GM21529 (cell line): ENCODE measurements around the gene LRRC8B.
"Not testable (repeated sequence)": the region's sequence is repeated elsewhere in the genome, so short reads cannot be mapped to it uniquely, and the experiment has no call there.

Experiments
- ATAC-seq: cut with Tn5 transposase; IDR thresholded peaks from one replicate; pipeline ENCODE4 v1.9.1; 2021; ENCODE audit not compliant: unreplicated experiment

Gene LRRC8B

DNA sequence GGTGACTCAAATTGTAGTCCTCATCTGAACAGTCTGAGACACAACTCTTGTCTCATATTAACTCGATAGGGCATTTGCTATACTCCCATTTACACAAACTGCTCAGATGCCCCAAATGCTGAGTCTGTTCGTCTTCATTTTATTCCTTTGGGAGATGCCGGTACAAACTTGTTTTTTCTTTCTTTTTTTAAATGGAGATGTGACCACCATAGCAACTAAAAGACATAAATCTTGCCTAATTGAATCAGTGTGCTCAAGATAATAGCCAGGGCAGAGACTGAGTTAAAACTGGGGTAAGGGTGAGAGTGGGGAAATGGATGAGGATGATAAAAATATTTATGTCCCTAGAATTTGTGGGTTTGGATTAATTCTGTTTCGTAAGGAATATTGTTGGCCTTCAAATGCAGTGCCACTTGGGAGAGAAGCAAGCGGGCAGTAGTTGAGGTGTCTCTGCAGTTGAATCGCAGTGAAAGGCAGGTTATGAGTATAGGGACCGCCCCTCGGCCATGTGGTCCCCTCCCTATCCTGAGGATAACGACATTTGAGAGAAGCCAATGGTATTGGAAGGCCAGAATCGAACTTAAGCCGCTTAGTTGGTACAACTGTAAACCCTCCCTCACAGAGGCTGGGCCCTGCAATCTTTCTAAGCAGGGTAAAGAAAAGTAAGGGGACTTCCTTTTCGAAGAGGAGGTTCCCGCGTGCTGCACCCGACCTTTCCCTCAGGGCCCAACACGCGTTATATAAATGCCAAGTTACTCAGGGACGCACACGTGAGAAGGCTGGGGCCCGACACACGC, 859 bp upstream of the LRRC8B start:
- peak; percentile 30 for ATAC-seq

DNA sequence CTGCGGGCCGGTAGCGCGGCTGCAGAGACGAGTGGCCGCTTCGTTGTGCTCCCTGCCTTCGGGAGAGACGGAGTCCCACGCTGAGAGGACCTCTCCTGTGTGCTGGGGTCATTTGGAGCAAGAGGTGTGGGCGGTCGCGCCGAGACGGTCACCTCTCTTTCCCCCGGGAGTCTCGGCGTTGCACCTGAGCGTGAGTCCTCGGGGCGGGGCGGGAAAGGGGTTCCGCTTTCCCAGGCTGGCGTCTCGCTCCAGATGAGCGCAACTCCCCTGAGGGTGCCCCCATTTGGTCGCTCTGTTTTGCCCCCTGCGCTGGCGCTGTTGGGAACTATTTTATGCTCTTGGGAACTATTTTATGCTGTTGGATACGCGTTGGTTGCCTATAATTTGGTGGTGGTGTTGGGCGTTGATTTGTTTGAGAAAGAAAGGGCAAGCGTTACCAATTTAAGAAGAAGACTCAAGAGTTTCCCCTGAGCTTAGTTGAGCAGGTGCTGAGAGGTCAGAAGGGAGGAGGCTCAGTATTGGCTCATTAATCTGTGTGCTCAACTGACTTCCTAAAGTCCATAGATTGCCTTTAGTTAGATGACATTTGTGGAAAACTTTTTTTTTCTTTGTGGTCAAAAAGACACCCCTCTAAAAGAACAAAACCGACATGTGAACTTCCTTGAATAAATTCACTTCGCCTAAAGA, 683 bp downstream of the LRRC8B start:
- ATAC-seq = peak; percentile 32

DNA sequence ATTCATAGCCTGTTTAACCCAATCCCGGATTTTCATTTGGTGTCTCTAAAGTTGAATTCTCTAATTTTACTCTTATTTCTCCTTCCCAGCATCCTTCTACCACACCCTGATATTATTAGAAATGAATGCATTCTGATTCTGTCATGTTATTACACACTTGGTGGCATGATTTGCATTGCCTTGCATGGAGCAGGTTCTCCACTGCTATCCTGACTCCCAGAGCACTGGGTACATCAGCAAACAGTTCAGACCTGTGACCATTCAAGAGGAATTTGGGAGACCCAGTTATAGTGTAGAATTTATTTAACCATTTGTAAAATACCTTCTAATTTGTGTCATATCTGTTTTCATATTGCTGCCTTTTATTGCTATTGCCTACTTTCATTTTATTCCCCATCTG, 2.6 kb downstream of the LRRC8B start:
- ATAC-seq = no peak

DNA sequence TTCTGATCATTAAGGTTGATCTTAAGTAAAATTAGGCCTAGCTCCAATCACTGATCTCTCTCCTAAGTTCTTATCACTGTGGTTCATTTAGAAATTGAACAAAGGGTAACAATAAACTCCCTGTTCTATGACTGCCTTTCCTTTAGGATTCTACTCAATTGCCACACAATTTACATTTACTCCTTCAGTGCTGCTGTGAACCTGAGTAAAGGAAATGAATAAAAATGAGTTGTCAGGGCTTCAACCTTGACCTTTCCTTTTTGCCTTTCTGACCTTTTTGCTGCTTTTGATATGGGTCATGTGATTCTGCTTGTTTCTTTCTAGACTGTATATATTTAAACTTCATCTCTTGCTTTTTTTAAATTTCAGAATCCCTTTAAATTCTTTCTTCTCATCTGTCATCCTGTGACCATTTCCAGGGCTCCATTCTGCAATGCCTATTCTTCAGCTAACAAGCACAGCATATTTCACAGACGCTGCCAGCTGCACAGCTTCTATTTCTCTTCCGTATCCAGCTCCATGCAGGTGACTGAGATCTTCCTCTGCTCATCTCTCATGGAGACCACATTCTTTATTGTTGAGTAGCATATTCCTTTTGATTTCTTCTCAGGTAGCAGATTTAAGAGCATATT, 3.2 kb downstream of the LRRC8B start:
- ATAC-seq = no peak

DNA sequence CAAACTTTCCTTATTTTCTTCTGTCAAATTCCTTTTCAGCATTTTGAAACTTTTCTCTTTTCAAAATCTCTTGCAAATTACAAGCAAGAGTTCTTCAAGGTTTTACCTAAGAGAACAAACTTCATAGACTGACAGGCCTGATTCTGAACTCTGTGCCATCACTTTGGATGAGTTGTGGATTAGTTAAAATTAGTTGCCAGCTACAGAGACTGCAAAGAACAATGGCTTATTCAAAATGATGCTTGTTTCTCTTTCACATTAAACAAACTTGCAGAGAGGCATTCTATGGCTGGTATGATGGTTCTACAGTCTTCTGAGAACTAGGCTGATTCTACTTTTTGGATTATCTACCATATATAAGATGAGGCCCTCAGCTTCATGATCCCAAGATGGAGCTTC, 3.8 kb downstream of the LRRC8B start:
- ATAC-seq = no peak

DNA sequence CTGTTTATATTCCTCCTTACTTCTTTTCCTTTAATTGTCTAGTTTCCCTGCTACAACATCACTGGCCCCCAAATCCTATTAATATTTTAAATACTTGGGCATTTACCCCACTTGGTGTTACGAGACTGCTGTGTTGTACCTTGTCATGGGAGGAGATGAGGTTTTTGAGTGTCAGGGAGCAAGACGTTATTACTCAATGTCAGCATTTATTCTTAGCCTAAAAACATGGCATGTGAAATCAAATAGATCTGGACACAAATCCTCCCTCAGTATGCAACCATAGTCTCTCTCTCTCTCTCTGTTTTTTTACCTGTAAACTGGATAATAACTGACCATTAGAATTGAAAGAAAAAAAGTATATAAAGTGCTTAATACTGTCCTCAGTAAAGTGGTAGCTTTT, 4.6 kb downstream of the LRRC8B start:
- ATAC-seq = no peak

DNA sequence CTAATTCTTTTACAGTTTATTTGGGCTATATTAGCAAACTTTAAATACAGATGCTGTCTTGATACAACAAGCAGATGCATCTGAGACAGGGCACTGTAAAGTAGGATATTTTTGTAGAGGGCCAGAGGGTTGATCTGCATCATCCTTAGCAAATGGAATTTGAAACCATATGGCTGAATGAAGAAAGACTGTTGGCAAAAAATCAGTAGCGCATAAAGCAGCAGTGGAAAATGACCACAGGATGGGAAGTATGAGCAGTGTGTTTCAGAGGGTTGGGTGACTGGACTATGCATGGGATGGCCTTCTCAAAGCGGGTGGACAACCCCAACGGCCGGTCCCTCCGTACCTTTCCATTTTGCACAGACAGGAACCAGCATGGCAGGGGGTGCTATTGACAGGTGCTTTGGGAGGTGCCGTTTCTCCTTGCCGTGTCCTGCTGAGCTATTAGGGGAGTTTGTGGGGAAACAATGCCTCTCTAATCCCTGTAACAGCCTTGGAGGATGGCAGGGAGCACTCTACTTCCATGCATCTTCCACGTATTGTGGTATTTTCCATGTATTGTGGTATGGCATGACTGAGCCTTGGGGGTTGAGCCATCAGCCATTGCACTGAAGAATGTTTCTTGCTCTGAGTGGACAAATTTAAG, 5.9 kb downstream of the LRRC8B start:
- ATAC-seq = no peak

DNA sequence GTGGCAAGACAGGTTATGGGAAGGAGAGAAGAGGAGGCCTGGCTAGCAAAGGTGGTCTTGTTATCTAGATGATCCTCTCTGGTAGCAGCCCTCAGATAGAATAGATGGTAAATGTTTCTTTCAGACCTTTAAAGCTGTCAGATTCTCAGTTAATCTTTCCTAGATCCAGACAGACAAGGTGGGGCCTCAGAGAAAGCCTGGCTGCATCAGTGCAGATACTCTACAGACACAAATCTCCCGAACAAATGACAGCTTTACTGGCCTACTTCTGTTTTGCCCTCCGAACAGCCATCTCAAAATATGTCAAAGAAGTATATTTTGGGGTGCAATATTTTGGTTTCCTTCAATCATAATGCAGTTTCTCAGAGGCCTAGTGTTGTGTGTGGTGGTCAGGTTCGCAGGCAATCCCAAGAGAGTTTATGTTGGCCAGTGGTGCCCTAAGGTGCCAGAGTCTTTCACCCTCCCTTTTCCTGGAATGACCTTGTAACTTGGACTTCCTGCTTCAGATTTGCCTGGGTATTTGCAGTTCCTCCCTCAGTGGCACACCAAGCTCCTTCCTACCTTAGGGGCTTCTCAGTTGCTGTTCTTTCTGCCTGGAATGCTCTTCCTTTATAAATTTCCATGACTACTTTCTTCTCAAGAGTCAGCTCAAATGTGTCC, 7.0 kb downstream of the LRRC8B start:
- ATAC-seq = no peak

DNA sequence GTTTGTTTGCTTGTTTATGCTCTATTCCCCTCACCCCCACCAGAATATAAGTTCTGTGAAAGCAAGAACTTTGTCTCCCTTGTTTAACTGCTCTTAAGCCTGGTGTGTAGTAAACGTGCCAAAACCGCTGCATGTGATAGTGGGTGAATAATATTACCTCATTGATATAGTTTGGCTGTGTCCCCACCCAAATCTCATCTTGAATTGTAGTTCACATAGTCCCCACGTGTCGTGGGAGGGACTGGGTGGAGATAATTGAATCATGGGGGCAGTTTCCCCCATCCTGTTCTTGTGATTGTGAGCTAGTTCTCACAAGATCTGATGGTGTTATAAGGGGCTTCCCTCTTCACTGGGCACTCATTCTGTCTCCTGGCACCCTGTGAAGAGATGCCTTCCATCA, 7.6 kb downstream of the LRRC8B start:
- ATAC-seq = no peak

DNA sequence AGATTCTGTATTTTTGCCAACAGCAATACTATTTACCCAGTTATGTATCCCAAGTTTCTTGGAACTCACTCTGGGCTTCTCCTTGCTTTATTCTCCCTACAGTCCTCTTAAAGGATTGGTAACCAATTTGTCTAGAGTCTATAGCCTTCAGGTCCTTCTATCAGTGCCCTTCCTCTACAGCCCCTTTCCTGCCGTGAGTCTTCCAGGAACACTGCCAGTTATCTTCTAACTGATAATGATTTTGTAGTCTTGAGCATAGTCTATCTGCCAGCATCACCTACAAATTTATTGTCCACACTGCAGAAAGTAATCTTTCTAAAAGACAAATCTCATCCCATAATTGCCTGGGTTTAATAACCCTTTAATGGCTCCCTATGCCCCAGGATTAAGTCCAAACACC, 8.2 kb downstream of the LRRC8B start:
- ATAC-seq = no peak

DNA sequence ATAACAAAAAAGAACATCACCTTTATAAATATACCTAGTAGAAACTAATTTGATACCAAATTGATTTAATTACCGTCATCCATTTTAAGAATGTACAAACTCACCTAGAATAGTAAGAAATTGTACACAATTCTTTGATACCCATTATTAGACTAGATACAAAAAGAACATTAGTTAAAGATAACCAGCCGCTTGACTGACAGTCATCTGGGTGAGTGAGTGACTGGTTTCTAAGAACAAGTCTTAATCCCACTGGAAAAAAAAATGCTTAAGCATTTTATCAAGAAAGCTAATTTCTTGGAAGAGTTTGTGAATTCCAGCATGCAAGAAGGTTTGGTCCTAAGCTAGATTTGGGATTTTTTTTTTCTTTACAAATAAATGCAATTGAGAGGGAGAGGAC, 10.9 kb downstream of the LRRC8B start:
- no peak for ATAC-seq

DNA sequence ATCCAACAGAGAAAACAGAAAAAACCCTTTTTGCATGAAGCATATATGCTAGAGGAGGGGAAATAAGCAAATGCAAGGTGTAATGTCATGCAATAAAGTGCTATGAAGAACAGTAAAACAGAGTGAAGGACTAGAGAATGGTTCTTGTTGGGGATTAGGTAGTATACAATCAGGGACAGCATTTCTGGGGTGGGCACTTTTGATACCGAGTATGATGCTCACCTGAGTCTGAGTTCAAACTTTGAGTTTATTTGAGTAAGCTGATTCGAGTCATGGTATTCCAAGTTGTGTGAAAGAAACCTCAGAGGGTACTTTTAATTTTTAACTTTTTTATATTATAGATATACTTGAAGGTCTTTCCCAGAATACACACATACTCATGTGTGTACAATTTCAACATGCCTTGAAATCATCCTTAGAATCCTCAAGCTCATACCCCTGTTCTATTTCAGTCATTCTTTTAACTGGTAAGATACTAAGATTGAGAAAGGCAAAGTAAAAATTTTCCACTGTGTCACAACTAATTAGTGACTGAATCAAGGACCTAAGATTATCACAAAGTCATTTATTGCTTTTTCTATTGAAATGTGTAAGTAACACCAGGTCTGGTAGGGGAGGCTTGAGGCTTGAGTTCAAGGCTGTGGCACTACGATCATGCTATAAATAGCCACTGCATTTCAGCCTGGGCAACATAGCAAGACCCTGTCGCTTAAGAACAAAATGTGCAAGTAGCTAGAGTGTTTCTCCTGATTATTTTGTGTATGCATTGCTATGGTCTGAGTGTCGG, 12.1 kb downstream of the LRRC8B start:
- no peak for ATAC-seq

DNA sequence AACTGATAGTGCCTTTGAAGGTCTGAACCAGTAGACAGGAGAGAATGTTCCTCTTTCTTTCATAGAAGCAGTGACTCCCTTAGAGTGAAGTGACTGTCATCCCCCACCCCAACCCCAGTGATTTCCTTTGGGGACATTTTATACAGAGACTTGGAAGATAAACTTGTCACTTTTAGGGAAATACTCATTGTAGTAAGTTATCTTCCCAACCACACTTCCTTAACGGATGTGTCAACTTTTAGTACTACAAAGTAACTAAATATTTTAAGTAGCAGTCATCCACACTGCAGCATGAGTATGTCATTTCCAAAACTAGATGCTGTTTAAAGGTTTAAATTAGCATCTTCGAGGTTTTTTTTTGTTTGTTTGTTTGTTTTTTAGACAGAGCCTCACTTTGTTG, 13.7 kb downstream of the LRRC8B start:
- ATAC-seq = no peak

DNA sequence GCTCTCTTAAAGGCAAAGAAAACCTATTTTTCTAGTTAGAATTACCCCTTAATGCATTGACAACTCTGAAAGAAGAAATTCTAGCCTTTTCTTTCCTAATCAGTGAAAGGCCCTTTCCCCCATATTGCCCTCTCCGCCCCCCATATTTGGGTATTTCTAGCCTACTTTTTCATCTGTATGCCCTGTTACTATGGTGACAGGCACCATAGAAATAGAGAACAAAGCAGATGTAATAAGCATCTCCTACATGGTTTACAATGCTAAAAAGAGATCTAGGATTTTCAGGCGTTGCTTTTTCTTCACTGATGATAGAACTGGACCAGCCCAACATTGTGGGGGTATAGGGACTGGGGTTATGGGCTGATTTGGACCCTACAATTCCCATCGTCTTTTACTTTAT, 14.5 kb downstream of the LRRC8B start:
- ATAC-seq = no peak

DNA sequence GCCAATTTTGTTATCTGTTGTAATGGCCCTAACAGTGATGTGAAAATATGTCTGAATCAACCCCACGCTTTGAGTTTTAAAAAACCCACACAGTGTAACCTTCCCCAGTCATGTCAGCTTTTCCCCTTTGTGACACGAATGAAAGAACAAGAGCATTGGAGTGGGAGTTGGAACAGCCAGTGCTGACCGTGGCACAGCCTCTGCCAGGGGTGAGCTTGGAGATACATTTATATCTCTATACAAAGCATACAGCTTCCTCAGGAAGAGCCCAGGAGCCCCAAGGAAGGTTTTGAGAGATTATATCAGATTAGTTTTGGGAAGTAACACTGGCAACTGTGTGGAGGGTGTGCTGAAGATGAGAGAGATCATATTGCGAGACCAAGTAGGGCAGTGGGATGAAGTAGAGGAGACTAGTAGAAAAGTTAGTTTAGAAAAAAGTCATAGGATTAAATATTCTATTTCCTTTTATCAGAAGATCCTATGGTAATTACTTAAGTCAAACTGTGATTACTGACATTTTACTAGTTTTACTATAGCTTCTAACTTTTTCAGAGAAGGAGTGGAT, 15.9 kb downstream of the LRRC8B start:
- ATAC-seq = no peak

DNA sequence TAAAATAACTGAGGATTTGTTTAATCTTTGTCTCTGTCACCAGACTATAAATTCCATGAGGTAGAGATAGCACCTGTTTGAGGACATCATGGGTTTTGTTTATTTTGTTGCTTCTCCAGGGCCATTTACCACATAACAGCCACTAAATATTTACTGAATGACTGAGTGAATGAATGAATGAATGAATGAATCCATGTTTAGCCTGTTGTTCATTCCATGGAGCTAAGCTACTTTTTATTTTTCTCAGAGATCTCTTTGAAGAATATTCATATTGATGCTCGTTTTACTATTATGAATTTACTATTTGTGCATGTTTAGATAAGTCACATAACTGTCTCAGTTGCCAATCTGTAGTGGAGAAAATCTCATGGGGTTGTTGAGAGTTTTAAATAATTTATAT, 17.7 kb downstream of the LRRC8B start:
- ATAC-seq = no peak

DNA sequence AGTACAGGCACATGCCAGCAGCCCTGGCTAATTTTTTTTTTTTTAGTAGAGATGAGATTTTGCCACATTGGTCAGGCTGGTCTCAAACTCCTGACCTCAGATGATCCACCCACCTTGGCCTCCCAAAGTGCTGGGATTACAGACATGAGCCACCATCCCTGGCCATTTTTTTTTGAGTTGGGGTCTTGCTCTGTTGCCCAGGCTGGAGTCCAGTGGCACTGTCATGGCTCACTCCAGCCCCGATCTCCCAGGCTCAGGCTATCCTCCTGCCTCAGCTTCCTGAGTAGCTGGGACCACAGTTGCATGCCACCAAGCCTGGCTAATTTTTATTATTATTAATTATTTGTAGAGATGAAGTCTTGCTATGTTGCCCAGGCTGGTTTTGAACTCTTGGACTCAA, 19.0 kb downstream of the LRRC8B start:
- not testable (repeated sequence) for ATAC-seq

DNA sequence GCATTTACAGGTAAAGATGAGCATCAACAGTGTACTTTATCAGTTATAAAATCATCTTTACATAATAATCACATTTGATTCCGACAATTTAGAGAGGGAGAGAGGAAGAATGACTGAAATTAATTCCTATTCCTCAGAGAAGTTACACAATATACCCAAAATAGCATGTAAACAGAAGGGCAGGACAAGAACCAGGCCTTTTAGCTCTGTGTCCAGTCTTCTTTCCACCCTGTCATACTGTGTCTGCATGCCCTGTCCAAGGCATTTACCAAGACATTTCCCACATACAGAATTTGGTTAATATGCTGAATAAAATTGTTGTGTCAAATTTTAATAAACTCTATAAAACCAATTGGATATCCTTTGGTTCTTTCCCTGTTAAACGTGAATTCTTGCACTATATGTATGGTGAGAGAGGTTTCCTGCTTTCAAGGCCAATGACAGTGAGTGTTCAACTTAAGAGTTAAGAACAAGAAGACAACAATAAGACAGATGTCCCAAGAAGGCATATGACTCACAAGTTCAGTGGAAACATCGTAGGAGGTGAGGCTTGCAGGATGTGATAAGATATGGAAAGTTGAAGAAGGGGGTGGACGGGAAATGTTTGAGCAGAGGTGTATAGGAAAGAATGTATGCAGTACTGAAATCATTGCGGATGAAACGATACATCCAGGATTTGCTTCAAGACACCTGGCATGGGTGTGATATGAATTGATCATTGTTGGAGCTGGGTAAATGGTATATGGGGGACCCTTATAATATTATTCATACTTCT, 20.8 kb downstream of the LRRC8B start:
- ATAC-seq = no peak
